HG02870 (cell line): Measurements from ENCODE around the gene SLC35G3.
"Not testable (repeated sequence)": the region's sequence is repeated elsewhere in the genome, so short reads cannot be mapped to it uniquely, and the experiment has no call there.

Experiments
- ATAC-seq: cut with Tn5 transposase; IDR thresholded peaks from one replicate; pipeline ENCODE4 v1.9.1; 2021; ENCODE audit warnings: mild to moderate bottlenecking, moderate library complexity; ENCODE audit not compliant: unreplicated experiment

The SLC35G3 gene

DNA sequence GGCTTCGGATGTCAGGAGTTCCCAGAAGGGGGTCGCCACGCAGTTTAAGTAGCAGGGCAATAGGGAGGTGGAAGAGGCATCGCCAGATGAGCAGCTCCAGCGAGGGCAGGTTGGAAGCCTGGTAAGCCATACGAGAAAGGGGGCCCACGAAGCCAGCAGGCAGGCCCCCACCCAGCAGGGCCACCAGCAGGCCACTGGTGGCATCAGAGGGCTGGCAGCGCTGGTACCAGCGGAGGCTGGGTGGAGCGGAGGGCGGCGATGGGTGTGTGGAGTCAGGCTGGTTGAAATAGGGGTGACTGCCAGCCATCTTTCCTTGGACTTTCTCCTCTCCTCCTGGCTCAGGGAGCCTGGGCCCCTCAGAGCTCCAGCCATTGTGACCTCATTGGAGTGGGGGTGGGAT, at the start of gene SLC35G3:
SLC35G3 (minus strand) TSS at position 393 of the 400 bp plus-strand sequence; CDS start at position 307, 86 bp downstream.
- not testable (repeated sequence) for ATAC-seq

DNA sequence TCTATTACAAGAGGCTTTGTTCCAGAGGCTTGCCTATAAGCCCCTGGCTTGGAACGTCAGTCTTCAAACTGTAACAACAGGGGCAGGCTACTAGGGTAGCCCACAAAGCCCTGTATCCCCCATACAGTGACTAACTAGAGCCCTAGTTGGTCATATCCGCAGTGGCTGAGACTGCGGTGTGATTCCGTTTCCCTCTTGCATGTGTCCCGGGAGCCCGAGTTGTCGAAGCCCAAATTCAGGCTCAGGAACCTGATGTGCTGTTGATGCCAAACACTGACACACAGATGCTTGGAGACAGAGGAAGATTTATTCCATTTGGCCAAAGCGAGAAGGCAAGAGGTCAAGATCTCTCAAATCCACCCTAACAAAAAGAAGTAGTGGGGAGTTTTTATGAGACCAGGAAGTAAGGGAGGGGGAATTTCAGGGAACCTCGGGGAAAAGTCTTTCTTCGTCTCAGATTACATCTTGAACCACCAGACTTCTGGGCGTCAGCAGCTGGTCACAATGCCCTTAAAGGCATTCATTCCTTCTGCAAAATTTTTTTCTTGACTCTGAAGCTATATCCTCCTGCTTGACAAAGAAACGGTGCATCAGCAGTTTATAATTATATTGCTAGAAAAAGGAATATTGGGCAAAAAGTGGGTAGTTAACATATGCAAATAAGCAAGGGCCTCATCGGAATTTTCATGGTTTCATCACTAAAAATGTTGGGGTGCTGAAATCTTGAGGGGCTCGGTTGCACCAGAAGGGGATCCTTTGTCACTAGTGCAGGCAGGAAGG, 49.6 kb upstream of the SLC35G3 start:
- peak; percentile 19 for ATAC-seq

DNA sequence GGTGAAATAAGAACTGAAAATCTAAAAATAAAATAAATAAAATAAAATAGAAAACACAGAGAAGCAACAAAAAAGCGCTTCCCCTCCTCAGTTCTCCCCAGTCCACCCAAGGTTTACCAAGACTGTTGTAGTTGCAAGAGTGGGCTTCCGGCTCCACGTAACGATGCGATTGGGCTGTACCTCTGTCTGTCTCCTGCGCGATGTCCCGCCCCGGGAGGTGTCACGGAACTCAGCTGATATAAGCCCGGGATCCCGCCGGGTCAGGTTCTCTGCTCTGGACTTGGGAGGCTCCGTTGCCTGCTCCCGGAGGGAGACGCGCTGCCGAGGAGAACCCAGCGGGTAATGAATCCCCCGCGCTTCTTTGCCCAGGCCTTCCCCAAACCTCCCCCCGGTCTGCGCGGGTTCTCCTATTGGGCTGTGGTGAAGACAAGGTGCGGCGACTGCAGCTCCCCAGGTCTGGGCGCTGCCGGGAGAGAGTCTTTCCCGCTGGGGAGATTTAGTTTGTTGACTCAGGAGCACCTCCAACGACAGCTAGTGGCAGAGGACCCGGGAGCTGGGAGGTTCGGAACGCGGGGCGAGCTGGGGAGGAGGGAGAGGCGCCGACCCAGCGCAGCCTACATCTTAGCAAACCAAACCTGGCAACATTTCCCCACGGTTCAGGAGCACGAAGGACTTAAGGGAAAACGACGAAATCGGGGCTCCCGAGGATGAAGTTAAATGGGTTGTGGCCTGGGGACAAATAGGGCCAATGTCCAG, 48.8 kb upstream of the SLC35G3 start, which contains the start of gene SLFN5:
SLFN5 (plus strand) TSS at position 268 of the 756 bp plus-strand sequence. CDS start 15,619 bp downstream, outside the sequence.
- peak; percentile 53 for ATAC-seq

DNA sequence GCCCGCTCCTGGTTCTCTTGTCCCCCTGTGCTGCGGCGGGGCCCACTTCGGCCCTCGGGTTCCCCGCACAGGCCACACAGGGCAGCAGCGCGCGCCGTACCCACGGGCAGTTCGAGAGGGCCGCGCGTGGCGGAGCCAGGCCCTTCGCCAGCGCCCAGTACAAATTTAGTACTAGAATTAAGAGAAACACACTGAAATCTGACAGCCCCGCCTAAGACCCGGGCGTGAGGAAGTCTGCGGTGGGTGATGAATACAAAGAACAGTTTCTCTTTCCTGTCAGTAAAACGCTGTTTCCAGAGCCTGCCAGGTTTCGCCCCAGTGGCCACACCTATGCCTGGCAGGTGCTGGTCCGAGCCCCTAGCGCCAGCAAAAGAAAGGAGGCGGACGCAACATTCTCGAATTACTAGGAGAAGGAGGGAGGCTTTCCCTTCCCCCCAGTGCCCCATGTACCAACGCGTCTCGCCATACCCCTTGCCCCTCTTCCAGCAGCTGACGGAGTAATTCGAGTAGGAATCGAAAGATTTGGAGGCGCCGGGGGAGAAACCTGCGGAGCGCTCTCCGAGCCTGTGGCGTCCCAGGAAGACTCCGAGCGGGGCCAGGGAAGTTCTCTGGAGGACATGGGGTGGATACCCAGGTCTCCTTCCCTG, 48.1 kb upstream of the SLC35G3 start:
- ATAC-seq: peak; percentile 33

DNA sequence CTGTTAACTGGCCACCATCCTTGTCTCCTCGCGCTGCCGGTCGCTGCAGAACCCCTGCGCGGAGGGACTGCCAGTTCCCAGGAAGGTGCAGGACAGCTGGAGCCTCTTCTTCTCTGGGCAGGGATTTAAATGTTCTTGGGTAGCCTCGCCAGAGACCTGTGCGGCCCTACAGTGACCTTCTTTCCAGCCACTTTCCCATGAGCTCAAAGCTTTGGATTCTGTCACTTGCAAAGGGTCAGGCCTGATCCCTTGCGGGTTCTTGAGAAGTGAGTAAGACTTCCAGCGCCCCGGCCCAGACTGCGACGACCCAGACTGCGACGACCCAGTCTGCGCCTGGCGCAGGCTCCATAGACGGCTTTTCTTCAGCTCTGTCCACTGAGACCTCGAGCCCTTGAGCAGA, 47.3 kb upstream of the SLC35G3 start:
- no peak for ATAC-seq

DNA sequence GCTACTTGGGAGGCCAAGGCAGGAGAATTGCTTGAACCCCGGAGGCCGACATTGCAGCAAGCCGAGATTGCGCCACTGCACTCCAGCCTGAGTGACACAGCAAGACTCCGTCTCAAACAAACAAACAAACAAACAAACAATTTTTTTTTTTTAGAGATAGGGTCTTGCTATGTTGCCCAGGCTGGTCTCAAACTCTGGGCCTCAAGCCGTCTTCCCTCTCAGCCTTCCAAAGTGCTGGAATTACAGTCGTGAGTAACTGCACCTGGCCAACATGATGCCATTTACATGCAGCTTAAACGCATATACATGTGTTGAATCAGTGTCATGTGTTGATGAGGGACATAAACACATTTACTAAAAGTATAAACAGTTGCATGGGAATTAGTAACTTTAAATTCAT, 46.7 kb upstream of the SLC35G3 start:
- no peak for ATAC-seq

DNA sequence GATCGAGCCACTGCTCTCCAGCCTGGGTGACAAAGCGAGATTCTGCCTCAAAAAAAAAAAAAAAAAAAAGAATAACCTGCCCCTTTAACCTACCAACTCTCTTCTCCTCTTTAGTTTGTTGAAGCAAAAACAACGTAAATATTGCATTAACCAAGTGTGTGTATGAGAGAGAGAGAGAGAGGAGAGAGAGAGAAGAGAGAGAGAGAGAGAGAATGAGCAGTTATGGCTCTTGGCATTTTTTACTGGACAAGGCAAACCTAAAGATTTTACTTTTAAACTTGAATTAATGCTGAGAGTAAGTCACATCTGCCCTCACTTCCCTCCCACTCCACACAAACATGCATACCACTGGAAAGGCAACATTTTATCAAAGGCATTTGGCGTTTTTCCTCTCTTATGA, 45.6 kb upstream of the SLC35G3 start:
- no peak for ATAC-seq

DNA sequence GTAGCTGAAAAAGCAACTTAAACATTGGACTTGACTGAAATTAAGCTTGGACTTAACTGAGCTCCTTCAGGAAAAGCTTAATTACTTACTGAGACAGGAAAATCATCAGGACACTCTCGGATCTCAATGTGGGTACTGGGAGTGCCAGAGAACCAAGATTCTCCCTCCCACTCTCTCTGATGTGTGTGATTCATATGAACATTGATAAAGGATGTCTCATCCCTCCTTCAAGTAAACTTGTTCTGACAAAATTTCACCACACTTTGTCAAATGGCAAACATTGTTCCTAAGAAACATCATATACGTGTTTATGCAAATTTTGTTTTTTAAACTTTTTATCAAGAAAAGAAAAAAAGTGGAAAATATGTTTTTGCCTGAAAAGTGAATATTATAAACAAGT, 44.6 kb upstream of the SLC35G3 start:
- no peak for ATAC-seq

DNA sequence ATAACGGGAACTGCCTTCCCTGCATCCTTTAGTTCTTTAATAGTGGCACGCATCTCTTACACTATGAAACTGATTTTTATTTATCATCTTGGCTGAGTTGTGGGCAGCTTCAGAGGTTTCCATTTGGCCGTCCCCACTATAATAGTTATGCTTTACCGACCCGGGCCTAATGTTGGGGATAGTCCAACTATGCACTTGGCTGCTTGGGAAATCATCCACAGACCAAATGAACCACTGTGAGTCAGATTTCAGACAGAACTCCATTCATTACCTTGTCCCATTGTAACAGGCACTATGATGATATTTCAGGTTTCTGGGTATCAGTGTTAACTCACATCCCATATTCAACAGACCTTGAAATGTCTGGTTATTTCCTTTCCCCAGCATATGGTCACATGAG, 42.6 kb upstream of the SLC35G3 start:
- no peak for ATAC-seq

DNA sequence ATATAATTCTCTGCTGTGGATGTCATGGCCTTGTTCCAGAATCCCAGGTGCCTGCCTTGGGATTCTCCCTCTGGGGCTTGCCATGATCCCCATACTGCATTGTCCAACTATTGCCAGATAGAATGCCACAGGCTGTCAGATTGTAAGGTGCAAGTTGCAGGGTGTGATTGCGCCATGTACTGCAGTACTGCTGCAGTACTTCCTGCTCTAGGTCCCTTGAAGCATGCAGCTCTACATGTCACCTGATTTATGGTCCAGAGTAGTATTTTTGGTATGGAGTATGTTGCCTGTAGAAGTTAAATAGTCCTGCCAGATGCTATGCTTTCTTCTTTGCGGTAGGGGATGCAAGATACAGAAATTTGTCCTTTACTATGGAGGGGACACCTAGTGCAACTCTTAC, 41.7 kb upstream of the SLC35G3 start:
- no peak for ATAC-seq

DNA sequence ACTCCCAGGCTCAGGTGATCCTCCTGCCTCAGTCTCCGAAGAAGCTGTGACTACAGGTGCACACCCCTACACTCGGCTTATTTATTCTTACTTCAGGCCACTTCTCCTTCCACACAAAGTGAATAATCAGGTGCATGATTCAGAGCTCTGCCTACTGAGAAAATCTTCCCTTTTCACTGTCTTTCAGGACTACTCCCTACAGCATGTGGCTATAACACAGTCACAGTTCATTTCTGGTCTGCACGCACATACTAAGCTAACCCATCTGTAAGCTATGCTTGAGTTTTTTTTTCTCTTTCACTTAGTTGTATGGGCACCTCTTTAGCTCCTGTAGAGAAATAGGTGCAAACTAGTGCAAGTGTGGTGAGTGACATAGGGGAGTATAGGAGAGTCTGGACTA, 41.1 kb upstream of the SLC35G3 start:
- ATAC-seq: no peak

DNA sequence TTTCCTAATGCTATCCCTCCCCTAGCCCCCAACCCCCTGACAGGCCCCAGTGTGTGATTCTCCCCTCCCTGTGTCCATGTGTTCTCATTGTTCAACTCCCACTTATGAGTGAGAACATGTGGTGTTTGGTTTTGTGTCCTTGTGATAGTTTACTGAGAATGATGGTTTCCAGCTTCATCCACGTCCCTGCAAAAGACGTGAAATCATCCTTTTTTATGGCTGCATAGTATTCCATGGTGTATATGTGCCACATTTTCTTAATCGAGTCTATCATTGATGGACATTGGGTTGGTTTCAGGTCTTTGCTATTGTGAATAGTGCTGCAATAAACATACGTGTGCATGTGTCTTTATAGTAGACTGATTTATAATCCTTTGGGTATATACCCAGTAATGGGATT, 40.1 kb upstream of the SLC35G3 start:
- ATAC-seq: not testable (repeated sequence)

DNA sequence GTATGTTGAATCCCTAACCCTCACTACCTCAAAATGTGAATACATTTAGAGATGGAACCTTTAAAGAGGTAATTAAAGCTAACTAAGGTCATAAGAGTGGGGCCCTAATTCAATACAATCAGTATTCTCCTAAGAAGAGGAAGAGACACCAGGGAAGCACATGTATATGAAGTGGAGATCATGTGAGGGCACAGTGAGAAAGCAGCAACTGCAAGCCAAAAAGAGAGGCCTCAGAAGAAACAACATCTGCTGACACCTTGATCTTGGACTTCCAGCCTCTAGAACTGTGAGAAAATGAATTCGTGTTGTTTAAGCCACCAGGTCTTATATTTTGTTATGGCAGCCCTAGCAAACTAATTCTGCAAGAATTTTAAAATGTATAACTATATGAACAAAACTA, 35.4 kb upstream of the SLC35G3 start:
- ATAC-seq: no peak

DNA sequence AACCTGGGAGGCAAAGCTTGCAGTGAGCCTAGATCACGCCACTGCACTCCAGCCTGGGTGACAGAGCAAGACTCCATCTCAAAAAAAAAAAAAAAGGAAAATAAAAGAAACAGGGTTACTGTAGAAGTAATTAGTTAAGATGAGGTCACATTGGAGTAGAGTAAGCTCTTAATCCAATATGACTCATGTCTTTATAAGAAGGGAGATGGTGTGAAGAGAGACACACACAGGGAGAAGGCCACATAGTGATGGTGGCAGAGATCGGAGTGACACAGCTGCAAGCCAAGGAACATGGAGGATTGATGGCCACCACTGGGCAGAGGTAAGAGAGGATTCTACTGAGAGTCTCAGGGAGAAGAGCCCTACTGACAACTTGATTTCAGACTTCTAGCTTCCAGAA, 33.4 kb upstream of the SLC35G3 start:
- ATAC-seq: no peak

DNA sequence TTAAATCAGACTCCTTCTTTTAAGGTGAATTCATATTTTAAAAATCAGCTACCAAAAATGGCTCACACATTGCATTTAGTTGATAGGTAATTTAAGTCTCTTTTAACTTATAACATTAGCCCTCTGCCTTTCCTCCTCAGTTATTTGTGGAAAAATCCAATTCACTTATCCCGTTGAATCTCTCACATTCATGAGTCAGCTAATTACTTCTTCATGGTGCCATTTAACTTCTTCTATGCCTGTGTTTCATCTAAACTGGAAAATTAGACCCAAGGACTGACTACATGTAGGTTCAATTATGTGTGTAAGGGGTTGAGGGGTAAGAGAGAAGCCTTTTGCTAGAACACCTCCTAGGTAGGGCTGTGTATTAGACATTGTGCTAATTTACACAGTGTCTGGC, 30.2 kb upstream of the SLC35G3 start:
- ATAC-seq: no peak

DNA sequence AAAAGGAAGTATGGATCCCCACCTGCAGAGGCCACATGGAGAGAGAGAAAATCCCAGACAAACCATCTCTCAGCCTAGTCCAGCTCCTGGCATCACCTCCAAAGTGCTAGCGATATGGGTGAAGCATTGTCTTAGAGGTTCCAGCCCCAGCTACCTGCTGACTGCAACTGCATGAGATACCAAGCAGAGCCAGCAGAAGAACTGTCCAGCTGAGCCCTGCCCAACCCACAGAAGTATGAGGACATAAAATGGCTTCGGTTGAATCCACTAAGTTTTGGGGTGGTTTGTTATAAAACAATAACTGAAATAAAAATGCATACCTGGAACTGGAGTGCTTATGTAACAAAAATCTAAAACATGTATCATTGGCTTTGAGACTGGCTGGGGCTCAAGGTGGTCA, 28.3 kb upstream of the SLC35G3 start:
- no peak for ATAC-seq

DNA sequence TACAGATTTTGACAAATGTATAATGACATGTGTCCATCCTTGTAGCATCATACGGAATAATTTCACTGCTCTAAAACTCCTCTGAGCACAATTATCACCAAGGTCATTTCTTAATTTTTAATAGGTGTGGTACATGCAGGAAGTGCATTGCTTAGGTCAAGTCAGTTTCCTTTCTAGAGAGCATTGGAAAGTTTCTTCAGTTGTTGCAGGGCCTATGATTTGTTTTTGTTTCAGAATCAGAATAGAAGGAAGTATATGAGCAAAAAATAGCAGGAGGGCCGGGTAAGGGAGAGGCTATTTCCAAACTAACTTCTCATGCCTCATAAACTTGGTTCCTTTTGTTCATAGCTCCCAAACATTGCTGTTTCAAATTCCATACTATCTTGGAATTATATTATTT, 24.7 kb upstream of the SLC35G3 start:
- ATAC-seq: no peak

DNA sequence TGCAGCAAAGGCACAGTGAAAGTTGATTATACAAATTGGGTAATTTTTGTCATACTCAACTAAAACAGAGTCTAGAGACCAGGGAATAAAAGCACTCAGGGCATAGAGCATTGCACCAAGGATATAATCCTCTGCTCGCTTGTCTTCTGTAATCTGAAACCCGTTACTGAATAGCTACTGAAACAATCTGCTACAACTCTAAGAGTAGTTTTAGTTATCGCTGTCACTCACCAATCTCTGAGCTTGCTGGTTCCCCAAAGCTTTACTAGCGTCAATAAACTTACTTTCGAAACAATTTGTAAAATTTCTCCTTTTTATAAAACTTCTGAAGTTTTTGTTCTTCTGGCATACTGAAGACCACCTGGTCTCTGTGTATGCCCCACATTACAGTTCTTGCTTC, 22.9 kb upstream of the SLC35G3 start:
- ATAC-seq: no peak

DNA sequence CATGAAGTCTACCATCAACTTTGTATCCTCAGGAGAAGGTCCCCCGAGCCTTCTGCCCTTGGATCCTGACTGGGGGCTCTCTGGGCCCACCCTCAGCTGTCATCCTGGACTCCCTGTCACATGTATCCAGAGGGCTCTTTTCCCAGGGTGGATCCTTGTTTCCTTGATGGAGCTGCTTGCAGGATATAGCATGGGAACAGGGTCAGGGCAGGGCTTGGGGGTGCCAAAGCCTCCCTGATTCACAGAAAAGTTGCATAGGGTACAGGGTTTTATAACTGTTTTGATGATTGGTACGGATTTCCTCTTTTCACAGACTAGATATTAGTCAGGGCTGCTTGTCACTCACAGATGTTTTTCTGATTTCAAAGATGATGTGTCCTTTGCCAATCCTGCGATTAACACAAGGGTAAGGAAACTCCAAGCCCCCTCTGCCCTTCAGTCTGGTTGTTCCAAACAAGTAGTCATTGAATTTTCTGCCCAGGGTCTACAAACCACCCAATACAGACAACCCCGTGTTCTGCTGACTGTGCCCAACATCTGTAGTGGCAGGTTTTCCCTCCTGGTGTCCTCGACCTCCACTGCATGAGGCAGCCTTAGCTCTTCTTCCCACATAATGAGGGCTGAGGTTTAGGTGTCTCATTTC, 20.6 kb upstream of the SLC35G3 start:
- no peak for ATAC-seq

DNA sequence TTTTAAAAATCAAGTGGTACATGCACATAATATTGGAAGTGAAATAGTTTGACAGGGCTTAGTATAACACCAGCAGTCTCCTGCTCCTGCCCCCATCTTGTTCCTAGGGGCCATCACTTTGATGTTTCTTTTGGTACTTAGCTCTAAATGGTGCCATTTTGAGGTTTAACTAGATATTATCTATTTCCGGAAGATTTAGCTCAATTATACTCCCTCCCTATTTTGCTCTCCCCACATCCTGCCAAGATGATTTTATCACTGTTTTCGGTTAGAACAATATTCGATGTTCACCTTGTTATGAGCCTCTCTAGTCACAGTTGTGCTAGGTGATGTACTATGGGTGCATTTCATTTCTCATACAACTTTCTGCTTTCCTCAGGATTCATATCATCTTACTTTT, 20.0 kb upstream of the SLC35G3 start:
- ATAC-seq: no peak

DNA sequence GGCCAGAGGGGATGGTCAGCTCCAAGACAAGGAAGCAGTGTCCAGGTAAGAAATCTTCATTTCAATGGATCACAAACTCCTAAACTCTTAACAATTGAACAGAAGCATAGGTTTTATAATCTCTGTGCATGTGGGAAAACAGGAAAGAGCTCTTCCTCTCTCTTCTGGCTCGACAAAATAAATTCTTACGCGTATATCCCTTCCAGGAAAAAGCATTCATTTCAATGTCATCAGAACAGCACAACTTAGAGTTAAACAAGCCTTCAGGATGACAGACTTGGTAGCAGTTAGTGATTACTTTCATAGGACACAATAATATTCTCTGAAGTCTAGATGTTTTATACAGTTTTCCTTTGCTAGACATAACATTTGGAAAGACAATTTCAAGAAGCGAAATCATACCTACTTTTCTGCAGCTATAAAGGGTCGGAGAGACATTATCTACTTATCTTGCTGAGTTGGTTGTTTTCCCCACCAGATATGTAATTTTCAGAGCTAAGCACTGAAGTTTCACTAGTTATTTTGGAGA, 19.3 kb upstream of the SLC35G3 start:
- no peak for ATAC-seq
